GM12878 (cell line): ENCODE data around the gene NIN. TPM values are rescaled to one million over a fixed set of nuclear protein-coding genes. Genes with fewer than 3 reads are reported as not detected.

Experiments
- ATAC-seq: fragments of 200-7000 bp; cut with Tn5 transposase; 3 replicates; pipeline ENCODE4 v1.9.1; 2020; ENCODE audit warnings: mild to moderate bottlenecking, moderate library complexity
- BruUV-seq: library from RNA; stranded (reverse); fragments of 400-500 nt; replicated peaks from 2 replicates; lab custom pipeline; 2021; lab: Mats Ljungman, UMichigan
- CTCF ChIA-PET: fragments of 300-600 bp; sonication (Branson Sonifier 250); formaldehyde crosslinking; extraction: SDS; loops from one replicate; lab custom pipeline; 2021; ENCODE audit warnings: inconsistent platforms; lab: Yijun Ruan, JAX
- POLR2A ChIA-PET: fragments of 350-600 bp; formaldehyde crosslinking; extraction: SDS; loops from one replicate; lab custom pipeline; 2021; ENCODE audit warnings: inconsistent platforms; lab: Charles Lee
- RAD21 ChIA-PET: fragments of 300-600 bp; sonication (Branson Sonifier 250); formaldehyde crosslinking; loops from one replicate; lab custom pipeline; 2023; ENCODE audit warnings: antibody characterized with exemption; ENCODE audit not compliant: unreplicated experiment; lab: Charles Lee
- SMC1A ChIA-PET: fragments of 300-600 bp; sonication (Branson Sonifier 250); formaldehyde crosslinking; loops from one replicate; lab custom pipeline; 2023; ENCODE audit not compliant: unreplicated experiment, uncharacterized antibody; lab: Charles Lee
- DNase-seq: peaks from one replicate; pipeline ENCODE4 v3.0.0-alpha.2; 2011; ENCODE audit warnings: low read depth, low spot score
- FAIRE-seq: peaks from 3 replicates; lab custom pipeline; 2011; peaks lifted over from hg19 to GRCh38; lab: Jason Lieb, UNC
- H2AFZ ChIP-seq: 2 replicates; pipeline ENCODE4 v1.6.0; 2011; ENCODE audit warnings: low read depth, low read length, control low read depth; ENCODE audit not compliant: control insufficient read depth
- H3K27ac ChIP-seq: 2 replicates; pipeline ENCODE4 v1.5.1; 2011; ENCODE audit warnings: control low read depth; ENCODE audit not compliant: control insufficient read depth, insufficient read depth
- H3K27me3 ChIP-seq, 2 experiments: replicated peaks in 1 of 2; 2 replicates each; pipeline versions ENCODE4 v1.6.0 to v1.6.1; 2011; ENCODE audit warnings: low read length in 1 of 2; ENCODE audit not compliant: control insufficient read depth in 2 of 2, insufficient read depth in 2 of 2
- H3K36me3 ChIP-seq, 2 experiments: 2 replicates each; pipeline ENCODE4 v1.5.1; 2011; ENCODE audit warnings: low read length in 1 of 2; ENCODE audit not compliant: control insufficient read depth in 2 of 2, insufficient read depth in 2 of 2
- H3K4me1 ChIP-seq: 2 replicates; pipeline ENCODE4 v1.6.1; 2011; ENCODE audit warnings: mild to moderate bottlenecking, low read length, moderate library complexity, mixed read lengths; ENCODE audit not compliant: control insufficient read depth, insufficient read depth
- H3K4me2 ChIP-seq: 2 replicates; pipeline ENCODE4 v1.6.0; 2011; ENCODE audit warnings: control low read depth; ENCODE audit not compliant: control insufficient read depth, insufficient read depth
- H3K4me3 ChIP-seq: fragments of 200-600 bp; sonication (generic); 2 replicates; pipeline ENCODE4 v1.5.1; 2016
- H3K79me2 ChIP-seq: 2 replicates; pipeline ENCODE4 v1.6.0; 2011; ENCODE audit warnings: low read length; ENCODE audit not compliant: control insufficient read depth, insufficient read depth
- H3K9ac ChIP-seq: 2 replicates; pipeline ENCODE4 v1.8.0; 2011; ENCODE audit warnings: low read length, control low read depth, mixed read lengths; ENCODE audit not compliant: control insufficient read depth, insufficient read depth
- H3K9me3 ChIP-seq: replicated peaks from 3 replicates; pipeline ENCODE4 v1.5.1; 2011; ENCODE audit warnings: mild to moderate bottlenecking, low read length; ENCODE audit not compliant: control insufficient read depth, insufficient read depth
- H4K20me1 ChIP-seq: 2 replicates; pipeline ENCODE4 v1.6.0; 2011; ENCODE audit not compliant: control insufficient read depth, insufficient read depth
- CEBPB ChIP-seq, 2 experiments: fragments of 150-350 bp in 1 of 2; IDR thresholded peaks; 2 replicates each; pipeline ENCODE4 v1.6.1; 2012 to 2014; ENCODE audit warnings: low read depth in 2 of 2, low read length in 2 of 2, borderline replicate concordance in 1 of 2, inconsistent platforms in 1 of 2
- CREM ChIP-seq: IDR thresholded peaks from 2 replicates; pipeline ENCODE4 v1.6.1; 2014; ENCODE audit warnings: antibody characterized with exemption, low read depth
- CTCF ChIP-seq, 3 experiments: IDR thresholded peaks in 2 of 3; conservative IDR thresholded peaks in 1 of 3; 2 replicates each; pipeline ENCODE4 v1.5.1; 2011; ENCODE audit warnings: low read depth in 3 of 3, low read length in 3 of 3, mild to moderate bottlenecking in 3 of 3, control low read depth in 2 of 3, moderate library complexity in 2 of 3, inconsistent platforms in 1 of 3, mixed read lengths in 1 of 3; ENCODE audit not compliant: control insufficient read depth in 2 of 3, insufficient read depth in 1 of 3; ENCODE audit errors: extremely low read depth in 1 of 3
- DPF2 ChIP-seq: fragments of 450-650 bp; IDR thresholded peaks from 2 replicates; pipeline ENCODE4 v1.6.1; 2017; ENCODE audit warnings: mild to moderate bottlenecking
- HDAC2 ChIP-seq: fragments of 200-600 bp; sonication (generic); IDR thresholded peaks from 2 replicates; pipeline ENCODE4 v1.6.1; 2017
- IKZF2 ChIP-seq, 2 experiments: fragments of 450-650 bp; IDR thresholded peaks; 2 replicates each; pipeline ENCODE4 v1.6.1; 2017; ENCODE audit warnings: mild to moderate bottlenecking in 2 of 2, moderate library complexity in 2 of 2
- JUND ChIP-seq: IDR thresholded peaks from 2 replicates; pipeline ENCODE4 v1.6.1; 2012; ENCODE audit warnings: low read depth, mild to moderate bottlenecking, low read length, improper control_type of control experiment, moderate library complexity
- MEF2B ChIP-seq: fragments of 450-650 bp; IDR thresholded peaks from 2 replicates; pipeline ENCODE4 v1.6.1; 2018; ENCODE audit warnings: mild to moderate bottlenecking, moderate library complexity; ENCODE audit not compliant: partially characterized antibody, poor library complexity, severe bottlenecking
- PRDM15 ChIP-seq: fragments of 450-650 bp; formaldehyde crosslinking; IDR thresholded peaks from 2 replicates; pipeline ENCODE4 v1.4.0; 2020; ENCODE audit warnings: mild to moderate bottlenecking, moderate library complexity
- RCOR1 ChIP-seq: conservative IDR thresholded peaks from 2 replicates; pipeline ENCODE4 v1.6.1; 2012; ENCODE audit warnings: low read depth, low read length, improper control_type of control experiment
- RUNX3 ChIP-seq: IDR thresholded peaks from 2 replicates; pipeline ENCODE4 v1.6.1; 2012; ENCODE audit warnings: low read length, inconsistent platforms
- SRF ChIP-seq, 2 experiments: IDR thresholded peaks; 2 replicates each; pipeline ENCODE4 v1.6.1; 2011; ENCODE audit warnings: low read depth in 2 of 2, low read length in 2 of 2, mild to moderate bottlenecking in 1 of 2, moderate library complexity in 1 of 2
- TAF1 ChIP-seq: IDR thresholded peaks from 2 replicates; pipeline ENCODE4 v1.6.1; 2011; ENCODE audit warnings: mild to moderate bottlenecking, low read depth, low read length, borderline replicate concordance
- ZNF274 ChIP-seq: IDR thresholded peaks from one replicate; pipeline ENCODE4 v1.8.0; 2011; ENCODE audit not compliant: insufficient read length, insufficient read depth
- ZNF622 ChIP-seq: fragments of 450-650 bp; IDR thresholded peaks from 2 replicates; pipeline ENCODE4 v1.6.1; 2017; ENCODE audit warnings: mild to moderate bottlenecking, inconsistent platforms
- WGBS: methylation state at CpG from one replicate; pipeline ENCODE4 v1.1.6; 2016; ENCODE audit warnings: low lambda C conversion rate; ENCODE audit not compliant: insufficient replicate concordance, insufficient coverage; ENCODE audit errors: missing lambda C conversion rate; 5-methylcytosine and 5-hydroxymethylcytosine counted together
- in situ Hi-C: fragments of 300-500 bp; cut with MboI; formaldehyde crosslinking; loops from 9 replicates; pipeline ENCODE4 v1.14.3; 2018; ENCODE audit warnings: mixed read lengths
- intact Hi-C: fragments of 100-400 bp; cut with micrococcal nuclease; formaldehyde crosslinking; loops from one replicate; pipeline ENCODE4 v1.14.2; 2022; ENCODE audit not compliant: unreplicated experiment
- polyA plus RNA-seq, 11 experiments: library from polyadenylated mRNA; depleted of rRNA in 4 of 11; unstranded in 6 of 11; stranded (reverse) in 5 of 11; fragments of >200 nt; fragmentation: Nextera tagmentation in 4 of 11; fragmentation: Illumina TruSeq in 1 of 11; extraction: Ambion mirVana in 4 of 11; extraction: Trizol in 1 of 11; gene quantifications; 1 replicate in 1 of 11; 2 replicates in 10 of 11; pipeline versions ENCODE4 v1.2.1 to v1.2.3, GENCODE V29; 2011 to 2016; ENCODE audit warnings: inconsistent platforms in 2 of 11, missing spikeins in 2 of 11, low read depth in 1 of 11
- total RNA-seq, 4 experiments: library from RNA; depleted of rRNA in 3 of 4; stranded (reverse); fragments of >200 nt in 3 of 4; fragmentation: Illumina TruSeq in 1 of 4; extraction: Trizol in 1 of 4; gene quantifications; 2 replicates each; pipeline versions ENCODE4 v1.2.1 to v1.2.3, GENCODE V29; 2013 to 2021
- TF ChIP-seq, protein P1 (sequence below): fragments of 450-650 bp; IDR thresholded peaks from 2 replicates; pipeline ENCODE4 v1.6.1; 2016; ENCODE audit warnings: mild to moderate bottlenecking

The NIN gene
- total and polyA plus RNA-seq, 10 of the 15 experiments (the other 5 are each of a cell fraction or from before 2014, with no cell fraction given) = 16.2 to 135 (median 70.3) TPM

DNA sequence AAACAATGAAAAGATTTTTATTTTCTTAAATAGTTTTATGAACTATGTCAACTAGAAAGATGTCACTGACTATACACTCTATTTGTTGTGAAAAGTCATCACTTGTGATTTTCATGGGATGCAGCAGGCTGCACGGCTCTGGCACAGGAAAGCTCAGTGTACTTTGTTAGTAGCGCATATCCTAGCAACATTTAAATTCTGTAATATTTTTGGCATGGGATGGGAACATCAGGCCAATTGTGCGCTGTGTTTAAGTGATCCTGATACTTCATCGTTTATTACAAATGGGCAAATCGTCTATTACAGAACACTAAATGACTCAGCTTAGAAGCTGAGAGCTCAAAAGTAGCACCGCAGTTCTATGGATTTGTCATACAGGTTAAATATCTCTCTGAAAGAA, 102.1 kb downstream of the NIN start:
- 93% methylated on average over 6 of the region's 6 CpGs for WGBS
- ChIA-PET CTCF (interaction anchor here (0.6 to 1.8 kb wide), 12 partner anchors 8 to 132 kb away, joined by 3 to 8 read pairs (median 4); no protein-coding TSS in a partner anchor), POLR2A (no interaction called here), RAD21 (interaction anchor here (0.5 to 1.9 kb wide), 5 partner anchors 8 to 132 kb away, joined by 3 to 5 read pairs (median 4); no protein-coding TSS in a partner anchor), SMC1A (interaction anchor here (0.5 to 2.8 kb wide), 11 partner anchors 8 to 1149 kb away, joined by 3 to 11 read pairs (median 3); no protein-coding TSS in a partner anchor)
- no TSS peak for BruUV-seq
- no peak overlapping the region for H3K9ac ChIP-seq
- no peak overlapping the region for H3K4me2 ChIP-seq
- no peaks in the 10 kb centered on the region for H3K4me1 ChIP-seq
- H3K27ac ChIP-seq = no peak overlapping the region
- intact Hi-C loops (no loop called here), in situ Hi-C loops (no loop called here)
- no peaks in the 10 kb centered on the region for H3K79me2 ChIP-seq
- H4K20me1 ChIP-seq = no peaks in the 10 kb centered on the region
- FAIRE-seq (no peak), ATAC-seq (no peak), DNase-seq (no peak)
- peaks cover 5% of the 10 kb centered on the region; the same call in 2 of the 3 replicates for H3K9me3 ChIP-seq
- H3K27me3 ChIP-seq = no peaks in the 10 kb centered on the region
- peaks cover 11 to 58% of the 10 kb centered on the region in 2 experiments for H3K36me3 ChIP-seq
- no peak overlapping the region for H3K4me3 ChIP-seq
- TF ChIP-seq CREM (no peak), SRF (IDR thresholded peaks at IDR 0.05; ENCODE audit: low read depth in 2 of 2, low read length in 2 of 2) (no peak), CTCF (IDR thresholded peaks at IDR 0.05 in 2 of 3, conservative IDR thresholded peaks at IDR 0.05 in 1 of 3; ENCODE audit: control insufficient read depth in 2 of 3, extremely low read depth in 1 of 3, insufficient read depth in 1 of 3, low read depth in 3 of 3, low read length in 3 of 3) (no peak), TAF1 (no peak), ZNF622 (no peak), PRDM15 (CRISPR knock-in tag) (no peak), CEBPB (IDR thresholded peaks at IDR 0.05; ENCODE audit: borderline replicate concordance in 1 of 2, low read depth in 2 of 2, low read length in 2 of 2) (no peak), ZNF274 (no peak), MEF2B (no peak), RCOR1 (no peak), HDAC2 (no peak), DPF2 (no peak), JUND (no peak), RUNX3 (no peak), IKZF2 (IDR thresholded peaks at IDR 0.05) (no peak)
- TF ChIP-seq, protein P1, sequence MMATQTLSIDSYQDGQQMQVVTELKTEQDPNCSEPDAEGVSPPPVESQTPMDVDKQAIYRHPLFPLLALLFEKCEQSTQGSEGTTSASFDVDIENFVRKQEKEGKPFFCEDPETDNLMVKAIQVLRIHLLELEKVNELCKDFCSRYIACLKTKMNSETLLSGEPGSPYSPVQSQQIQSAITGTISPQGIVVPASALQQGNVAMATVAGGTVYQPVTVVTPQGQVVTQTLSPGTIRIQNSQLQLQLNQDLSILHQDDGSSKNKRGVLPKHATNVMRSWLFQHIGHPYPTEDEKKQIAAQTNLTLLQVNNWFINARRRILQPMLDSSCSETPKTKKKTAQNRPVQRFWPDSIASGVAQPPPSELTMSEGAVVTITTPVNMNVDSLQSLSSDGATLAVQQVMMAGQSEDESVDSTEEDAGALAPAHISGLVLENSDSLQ = no peak
- H2AFZ ChIP-seq = no peak overlapping the region
